GM21447 (cell line): ENCODE data around the gene MEIOB.

Experiments
- ATAC-seq: cut with Tn5 transposase; IDR thresholded peaks from one replicate; pipeline ENCODE4 v1.9.1; 2021; ENCODE audit not compliant: unreplicated experiment

Gene MEIOB

DNA sequence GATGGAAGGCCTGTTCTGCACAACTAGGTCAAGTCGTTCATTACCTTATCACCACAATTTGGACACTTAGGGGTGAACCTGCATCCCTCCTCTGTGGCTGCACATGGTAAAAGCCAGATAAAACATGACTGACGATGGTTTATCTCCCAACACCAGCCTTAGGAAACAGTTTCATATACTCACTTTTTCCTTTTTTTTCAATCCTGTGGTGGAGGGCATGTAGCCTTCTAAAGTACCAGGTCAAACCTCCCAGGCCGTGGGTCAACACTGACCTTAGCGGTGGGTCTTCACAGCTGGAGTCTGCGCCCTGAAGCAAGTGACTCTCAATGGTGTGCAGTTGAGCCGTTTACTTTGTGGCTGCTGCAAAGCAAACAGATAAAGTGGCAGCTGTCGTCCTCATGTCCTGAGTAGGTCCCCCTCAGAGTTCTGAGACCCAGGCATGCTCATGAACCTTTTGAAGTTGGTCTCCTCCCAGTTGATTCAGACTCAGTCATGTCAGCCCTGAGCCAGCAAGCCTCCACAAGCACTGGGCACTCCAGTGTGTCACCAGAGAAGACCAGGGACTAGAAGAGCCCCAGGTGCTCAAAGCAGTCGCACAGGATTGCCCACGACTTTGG lies 39.0 kb downstream of the MEIOB start:
- no peak for ATAC-seq

DNA sequence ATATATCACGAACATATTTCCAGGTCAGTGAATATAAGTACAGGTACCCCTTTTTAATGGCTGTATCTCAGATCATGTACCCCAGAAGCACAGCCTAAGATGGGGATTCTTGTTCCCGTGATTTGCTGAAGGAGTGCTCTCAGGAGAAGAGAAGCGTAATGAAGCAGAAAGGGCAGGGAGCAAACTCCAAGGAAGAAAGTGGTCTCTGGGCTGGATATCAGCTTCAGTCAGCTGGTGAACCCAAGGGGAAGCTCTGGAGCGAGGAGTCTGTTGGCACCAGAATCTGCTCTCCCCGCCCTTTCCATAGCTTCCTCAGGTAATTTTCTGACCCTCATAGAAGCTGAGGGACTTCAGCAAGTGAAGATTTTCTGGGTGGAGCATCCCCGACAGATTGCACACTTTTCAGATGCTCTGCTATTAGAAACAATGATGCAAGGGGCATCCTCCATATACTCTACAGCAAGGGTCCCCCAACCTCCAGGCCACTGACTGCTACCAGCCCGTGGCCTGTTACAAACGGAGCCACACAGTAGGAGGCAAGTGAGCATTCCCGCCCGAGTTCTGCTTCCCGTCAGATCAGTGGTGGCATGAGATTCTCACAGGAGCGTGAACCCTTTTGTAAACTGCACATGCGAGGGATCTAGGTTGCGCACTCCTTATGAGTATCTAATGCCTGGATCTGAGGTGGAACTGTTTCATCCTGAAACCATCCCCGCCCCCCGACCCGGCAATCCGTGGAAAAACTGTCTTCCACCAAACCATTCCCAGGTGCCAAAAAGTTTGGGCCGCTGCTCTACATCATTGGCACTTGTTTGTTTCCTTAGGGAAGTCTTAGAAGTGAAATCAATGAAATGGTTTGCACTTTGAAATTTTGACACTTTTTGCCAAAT lies 40.5 kb downstream of the MEIOB start:
- ATAC-seq, result no peak

DNA sequence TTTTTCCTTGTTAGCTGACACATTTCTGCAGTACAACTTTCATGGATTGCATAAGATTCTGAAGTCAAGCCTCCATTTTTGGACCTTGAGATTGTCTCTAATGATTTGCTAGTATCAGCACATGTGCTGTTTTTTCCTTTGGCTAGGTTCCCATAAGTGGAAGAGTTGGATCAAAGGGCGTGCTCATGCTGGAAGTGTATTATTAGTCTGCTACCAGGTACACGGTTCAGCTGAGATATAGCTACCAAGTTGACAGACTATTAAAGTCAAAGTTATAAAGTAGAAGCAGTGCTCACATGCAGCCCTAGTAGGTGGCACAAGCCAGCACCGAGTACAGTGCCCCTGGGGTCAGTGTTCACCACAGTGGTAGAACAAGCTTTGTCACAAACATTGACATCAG lies 41.8 kb downstream of the MEIOB start:
- ATAC-seq, result no peak

DNA sequence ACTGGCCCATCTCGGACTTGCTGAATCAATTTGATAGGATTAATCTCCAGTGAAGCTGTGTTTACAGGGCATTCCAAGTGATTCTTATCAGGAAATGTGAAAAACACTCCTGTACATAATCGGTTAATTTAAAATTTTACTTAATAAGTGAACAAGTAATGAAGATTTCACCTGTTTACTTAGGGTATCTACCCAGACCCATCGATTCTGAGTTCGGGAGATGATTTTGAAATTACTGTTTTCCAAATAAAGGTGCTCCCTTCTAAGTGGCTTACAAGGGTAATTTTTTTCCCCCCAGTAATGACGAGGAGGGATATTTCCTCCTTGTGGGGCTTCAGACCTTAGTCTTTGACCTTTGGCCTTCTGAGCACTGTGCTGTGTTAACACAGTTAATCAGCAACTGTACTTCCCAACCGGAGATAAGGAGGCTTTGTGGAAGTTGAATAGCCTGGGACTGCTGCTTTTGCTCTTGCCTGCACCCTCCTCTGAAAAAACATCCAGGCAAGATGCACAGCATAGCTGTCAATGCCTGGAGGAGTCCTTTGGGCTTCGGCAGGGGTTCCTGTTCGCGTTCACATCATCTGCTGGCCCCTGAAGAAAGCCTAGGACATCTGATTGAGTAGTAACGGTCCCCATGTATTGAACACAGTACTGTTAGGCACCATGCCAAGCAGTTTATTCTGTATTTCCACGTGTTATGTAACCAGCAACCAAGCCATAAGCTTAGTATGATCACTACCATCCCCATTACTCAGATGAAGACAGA lies 43.1 kb downstream of the MEIOB start:
- ATAC-seq, result no peak

DNA sequence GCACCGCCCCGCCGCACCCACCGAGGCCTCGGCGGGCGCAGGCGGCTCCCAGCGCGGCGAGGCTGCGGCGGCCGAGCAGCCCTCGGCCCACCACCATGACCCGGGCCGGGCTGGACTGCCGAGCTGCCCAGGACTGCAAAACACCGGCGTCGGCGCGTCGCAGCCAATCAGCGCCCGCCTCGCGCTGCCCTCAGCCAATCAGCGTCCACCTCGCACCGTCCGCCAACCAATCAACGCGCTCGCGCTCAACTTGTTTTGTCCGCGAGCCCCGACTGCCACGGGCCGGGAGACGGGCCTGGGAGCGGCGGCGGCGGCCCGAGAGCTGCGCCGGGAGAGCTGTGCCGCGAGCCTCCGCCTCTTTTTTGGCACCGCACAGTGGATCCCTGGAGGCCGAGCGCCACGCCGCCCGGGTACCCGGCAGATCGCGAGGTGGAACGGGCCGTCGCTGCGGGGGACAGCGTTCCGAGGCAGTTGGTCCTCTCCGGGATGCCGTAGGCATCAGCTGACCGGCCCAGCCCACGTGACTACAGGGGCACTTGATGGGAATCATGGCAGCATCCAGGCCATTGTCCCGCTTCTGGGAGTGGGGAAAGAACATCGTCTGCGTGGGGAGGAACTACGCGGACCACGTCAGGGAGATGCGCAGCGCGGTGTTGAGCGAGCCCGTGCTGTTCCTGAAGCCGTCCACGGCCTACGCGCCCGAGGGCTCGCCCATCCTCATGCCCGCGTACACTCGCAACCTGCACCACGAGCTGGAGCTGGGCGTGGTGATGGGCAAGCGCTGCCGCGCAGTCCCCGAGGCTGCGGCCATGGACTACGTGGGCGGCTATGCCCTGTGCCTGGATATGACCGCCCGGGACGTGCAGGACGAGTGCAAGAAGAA lies 45.0 kb downstream of the MEIOB start, which contains the start of the genes FAHD1 and HAGH:
FAHD1 (plus strand) TSS at position 516 of the 883 bp plus-strand sequence; CDS start at position 549, 33 bp downstream.
HAGH (minus strand) TSS at position 135 of the 883 bp plus-strand sequence; CDS start at position 97, 38 bp downstream.
- ATAC-seq, result peak; percentile 84

DNA sequence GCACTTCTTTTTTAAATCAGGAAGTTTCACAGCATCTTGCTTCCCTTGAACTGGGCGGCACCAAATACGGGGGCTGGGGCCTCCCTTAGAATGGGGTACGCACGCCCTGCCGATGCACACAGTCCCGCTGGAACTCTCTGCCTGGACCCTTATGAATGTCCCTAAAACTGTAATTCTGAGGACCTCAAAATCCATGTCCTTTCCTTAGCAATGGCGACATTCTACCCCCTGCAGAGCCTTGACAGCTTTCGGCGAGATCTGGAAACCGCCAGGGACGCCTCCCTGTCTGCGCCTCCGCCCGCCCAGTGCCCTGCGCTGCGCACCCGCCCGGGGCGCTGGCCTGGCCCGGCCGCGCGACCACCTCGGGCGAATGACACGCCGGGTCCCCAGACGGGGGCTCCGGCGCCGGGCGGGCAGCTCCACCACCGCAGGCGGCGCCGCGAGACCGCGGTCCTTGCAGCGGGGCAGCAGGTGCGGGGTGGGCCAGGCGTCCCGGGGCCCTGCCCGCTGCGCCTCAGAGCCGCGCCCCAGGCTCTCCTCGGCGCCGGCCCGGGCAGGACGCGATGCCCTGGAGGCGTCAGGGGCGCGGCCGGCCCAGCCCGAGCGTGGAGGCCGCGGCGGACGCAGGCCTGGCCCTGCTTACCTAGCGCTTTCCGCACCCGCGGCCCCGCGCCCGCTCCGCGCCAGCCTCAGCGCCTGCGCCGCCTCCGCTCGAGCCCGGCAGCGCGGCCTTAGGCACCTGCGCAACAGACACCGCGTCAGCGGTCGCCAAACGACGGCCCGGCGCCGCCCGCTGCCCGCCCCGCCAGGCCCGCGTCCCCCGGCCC lies 45.9 kb downstream of the MEIOB start:
- ATAC-seq, result peak; percentile 34

DNA sequence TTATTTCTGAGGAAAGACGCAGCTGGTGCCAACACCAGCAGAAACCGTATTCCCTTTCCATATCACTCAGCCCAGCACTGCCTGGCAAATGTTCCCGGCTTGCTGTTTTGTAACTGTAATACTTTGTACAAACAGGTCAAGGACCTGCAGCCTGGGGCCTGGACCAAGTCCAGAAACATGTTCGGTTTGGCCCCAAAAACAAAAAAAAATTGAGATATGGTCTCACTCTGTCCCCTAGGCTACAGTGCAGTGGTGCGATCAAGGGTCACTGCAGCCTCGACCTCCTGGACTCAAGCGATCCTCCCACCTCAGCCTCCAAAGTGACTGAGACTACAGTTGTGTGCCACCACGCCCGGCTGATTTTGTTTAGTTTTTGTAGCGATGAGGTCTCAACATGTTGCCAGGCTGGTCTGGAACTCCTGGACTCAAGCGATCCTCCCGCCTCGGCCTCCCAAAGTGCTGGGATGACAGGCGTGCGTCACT lies 46.5 kb downstream of the MEIOB start:
- no peak for ATAC-seq

DNA sequence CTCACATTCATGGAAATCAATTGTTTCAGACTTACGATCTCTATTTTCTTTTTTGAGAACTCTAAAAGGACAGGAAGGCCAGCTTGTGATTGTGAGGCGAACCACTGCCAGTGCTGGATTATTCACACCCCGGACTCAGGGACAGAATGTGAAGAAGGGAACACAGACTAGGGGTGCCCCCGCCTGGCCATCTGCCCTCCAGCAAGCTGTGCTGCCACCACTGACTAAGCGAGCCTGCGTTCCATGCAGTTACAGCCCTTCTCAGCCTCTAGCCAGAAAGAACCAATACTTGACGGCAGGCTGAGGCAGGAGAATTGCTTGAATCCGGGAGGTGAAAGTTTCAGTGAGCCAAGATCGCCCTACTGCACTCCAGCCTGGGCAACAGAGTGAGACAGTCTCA lies 48.1 kb downstream of the MEIOB start:
- ATAC-seq, result no peak

DNA sequence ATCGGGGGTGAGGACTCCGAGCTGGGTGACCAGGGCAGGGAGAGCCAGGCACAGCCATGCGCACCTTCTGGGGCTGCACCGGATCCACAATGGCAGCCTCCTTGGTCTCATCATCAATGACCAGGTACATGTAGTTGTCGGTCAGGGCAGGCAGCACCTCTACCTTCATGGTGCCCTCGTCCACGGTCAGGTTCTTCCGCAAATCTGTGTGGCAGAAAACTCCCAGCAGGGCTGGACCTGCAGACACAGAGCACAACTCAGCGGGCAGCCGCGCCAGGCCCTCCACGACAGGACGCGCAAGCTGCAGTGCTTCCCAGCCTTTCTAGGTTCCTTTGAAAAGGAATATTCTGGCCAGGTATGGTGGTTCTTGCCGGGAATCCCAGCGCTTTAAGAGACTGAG lies 49.2 kb downstream of the MEIOB start:
- no peak for ATAC-seq

DNA sequence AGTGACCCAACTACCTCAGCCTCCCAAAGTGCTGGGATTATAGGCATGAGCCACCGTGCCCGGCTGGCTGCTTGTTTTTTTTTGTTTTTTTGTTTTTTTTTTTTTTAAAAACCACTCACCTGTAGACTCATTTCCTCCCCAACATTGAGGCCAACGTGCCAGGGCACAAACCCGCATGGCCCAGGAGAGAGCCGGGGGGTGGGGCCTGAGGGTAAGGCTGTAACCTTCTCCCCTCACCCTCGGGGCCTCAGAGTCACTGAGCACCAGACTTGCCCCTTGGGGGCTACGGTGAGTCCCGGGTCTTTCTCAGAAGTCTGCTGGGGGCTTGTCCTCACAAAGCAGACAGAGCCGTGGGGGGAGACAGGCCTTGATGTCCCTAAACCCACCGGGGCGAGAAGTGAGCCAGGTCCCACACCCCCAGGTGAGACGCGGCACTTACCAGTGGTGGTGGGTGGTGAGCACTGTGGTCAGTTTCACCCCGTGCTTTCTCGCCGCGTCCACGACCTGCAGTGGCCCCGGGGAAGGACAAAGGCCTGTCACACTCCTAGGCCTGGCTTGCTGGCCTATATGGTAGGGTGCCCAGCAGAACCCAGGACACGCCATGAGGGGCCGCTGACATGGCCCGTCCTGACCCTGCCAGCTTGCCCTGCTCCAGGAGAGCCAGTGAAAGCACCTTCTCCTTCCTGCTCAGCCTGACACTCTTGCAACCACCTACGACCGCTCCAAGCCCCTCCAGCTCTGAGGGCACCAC lies 49.9 kb downstream of the MEIOB start:
- no peak for ATAC-seq

DNA sequence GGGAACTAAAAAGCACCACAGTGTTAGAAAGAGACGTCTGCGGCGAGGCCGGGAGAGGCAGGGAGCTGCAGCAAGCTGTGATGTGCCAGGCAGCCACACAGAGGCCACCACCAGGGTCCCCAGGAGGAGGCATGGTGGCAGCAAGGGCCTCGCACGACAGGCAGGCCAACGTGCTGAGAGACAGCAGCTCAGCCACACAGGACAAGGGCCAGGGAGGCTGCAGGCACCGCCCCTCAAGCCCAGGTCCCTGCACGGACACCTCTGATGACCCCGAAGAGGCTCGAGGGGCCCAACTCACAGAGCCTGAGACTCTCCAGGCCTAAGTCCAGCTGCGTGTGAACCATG lies 51.0 kb downstream of the MEIOB start:
- ATAC-seq, result no peak

DNA sequence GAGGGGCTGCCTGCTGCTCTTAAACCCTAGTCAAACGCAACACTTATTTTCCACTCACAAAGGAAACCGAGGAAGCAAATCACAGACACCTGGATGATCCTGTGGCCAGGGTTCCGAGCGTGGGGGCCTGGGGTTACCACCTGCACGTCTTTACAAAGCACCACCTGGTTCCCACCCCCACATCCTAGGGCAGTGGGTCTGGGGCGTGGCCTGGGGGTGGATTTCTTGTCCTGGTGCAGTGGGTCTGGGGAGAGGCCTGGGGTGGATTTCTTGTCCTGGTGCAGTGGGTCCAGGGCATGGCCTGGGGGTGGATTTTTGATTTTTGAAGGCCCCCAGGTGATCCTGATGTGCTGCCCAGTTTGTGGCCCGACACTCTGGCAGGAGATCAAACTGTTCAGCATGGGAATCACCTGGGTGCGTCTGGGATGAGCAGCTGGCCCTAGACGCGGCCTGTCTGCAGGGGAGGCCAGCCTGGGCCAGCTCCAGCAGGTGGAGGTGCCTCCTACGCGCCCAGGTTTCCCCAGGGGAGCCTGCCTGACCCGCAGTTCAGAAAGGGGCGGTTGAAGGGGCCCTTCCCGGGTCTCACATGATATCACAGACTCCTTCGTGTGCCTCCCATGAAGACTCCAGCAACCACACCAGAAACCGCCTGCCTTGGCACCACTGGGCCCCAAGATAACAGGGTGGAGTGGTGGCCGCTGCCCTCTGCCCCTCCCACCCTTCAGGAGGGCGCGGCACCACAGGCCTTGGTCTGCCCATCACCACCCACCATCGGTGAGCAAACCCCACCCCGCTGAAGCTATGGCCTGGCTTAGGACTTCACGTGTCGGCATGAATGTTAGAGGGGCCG lies 51.6 kb downstream of the MEIOB start:
- no peak for ATAC-seq

DNA sequence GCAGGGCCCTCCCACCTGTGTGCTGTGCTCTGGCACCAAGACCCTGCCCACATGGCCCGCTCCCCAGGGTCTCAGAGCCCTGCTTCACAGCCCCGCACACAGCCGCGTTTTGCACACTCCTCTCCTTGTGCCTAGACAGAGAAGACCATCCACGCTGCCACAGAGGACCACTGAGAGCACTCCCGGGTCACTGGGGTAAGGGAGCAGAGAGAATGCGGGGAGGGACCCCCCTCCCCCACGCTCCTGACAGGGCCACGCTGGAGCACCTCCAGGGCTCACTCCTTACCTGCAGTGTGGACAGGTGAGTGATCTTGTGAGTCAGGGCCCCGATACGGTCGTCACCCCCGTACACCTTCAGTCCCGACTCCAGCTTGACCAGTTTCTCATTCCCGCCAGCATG lies 52.4 kb downstream of the MEIOB start:
- no peak for ATAC-seq

DNA sequence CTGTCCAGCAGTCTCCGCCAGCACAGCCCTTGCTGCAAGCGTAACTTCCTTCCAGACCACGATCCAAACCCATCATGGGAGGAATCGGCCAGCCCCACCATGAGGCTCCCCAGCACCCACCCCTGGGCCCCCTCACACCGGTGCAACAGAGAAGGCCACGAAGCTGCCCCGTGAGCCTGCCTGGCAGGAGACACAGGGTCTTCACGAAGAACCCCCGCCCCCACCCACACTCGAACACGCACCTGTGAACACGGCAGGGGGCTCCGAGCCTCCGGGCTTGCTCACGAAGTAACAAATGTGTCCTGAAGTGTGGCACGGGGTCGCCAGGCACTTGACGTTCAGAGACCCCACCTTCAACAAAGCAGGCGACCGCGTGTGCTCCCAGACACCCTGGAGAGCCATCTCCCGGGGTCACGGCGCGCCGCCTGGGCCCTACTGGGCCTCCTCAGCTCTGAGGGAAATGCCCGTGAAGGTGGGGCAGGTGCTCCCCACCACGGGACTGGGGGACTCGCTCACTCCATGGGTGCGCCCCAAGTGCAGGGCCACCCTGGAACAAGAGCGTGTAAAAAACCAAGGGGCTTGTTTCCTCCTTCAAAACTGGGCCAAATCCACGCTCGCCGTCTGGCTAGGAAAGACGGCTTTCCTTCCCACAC lies 53.0 kb downstream of the MEIOB start:
- ATAC-seq, result no peak

DNA sequence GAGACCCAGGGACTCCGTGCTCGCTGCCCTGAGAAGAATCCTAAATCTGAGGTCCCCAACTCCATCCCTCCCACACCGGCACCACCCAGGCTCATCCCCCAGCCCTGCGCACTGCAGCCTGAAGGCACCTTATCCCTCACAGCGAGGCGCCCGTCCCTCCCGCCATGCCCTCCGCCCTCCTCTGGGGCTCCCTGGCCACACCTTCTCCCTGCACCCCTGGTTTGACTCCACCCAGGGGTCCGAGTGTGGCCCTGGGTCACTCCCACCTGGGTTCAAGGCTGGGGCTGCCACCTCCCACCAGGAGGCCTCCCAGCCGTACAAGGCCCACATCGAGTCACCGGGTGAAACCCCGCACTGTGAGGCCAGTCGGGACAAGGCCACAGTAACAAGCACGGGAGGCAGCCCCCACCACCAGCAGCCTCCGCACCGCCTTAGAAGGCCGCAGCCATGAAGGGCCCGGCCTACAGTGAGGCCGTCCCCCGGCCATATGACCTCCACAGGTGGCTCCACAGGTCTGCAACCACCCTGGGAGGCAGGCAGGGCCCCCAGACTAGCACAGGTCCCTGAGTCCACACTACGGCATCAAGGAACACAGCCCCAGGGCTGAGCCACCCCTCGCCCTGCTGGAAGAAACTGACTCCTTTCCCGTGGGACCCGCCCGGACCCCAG lies 53.6 kb downstream of the MEIOB start:
- ATAC-seq, result no peak

DNA sequence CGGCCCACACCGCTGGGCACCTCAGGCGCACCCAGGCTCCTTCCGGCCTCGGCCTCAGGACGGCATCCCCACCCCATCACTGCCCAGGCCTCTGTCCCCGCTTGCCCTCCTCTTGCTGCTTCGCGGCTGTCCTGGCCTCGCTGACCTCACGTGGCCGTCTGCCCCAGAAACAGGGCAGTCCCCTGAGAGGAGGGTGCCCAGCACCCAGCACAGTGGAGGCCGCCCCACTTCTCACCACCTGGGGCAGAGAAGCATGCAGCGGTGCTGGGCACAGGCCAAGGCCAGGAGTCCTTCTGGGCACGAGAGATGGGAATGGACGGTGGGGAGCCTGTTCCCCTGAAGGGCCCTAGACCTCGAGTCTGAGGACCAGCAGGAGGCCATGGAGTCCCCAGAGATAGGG lies 54.2 kb downstream of the MEIOB start:
- ATAC-seq, result no peak

DNA sequence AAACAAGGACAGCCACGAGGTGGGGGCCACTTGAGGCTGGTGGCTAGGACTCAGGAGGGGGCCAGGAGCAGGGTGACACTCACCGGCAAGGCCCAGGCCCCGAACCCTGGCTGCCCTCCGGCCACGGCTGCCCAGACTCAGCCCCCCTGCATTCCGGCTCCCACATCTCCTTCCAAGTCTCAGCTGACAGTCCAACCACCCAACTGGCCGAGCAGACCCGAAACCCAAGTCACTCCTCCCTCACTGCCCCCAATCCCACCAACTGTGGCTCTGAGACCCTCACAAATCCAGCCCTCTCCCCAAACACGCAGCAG lies 54.7 kb downstream of the MEIOB start:
- no peak for ATAC-seq
